Endothelial cell of umbilical vein (primary cell): ENCODE measurements around the gene BTBD10.

Experiments used
- EZH2 ChIP-seq: IDR thresholded peaks from 2 replicates; pipeline ENCODE4 v1.6.1; 2012; ENCODE audit warnings: borderline replicate concordance, low read depth, mild to moderate bottlenecking, moderate library complexity, low read length, inconsistent platforms; ENCODE audit not compliant: severe bottlenecking
- FOS ChIP-seq: IDR thresholded peaks from 2 replicates; pipeline ENCODE4 v1.6.1; 2011; ENCODE audit warnings: mild to moderate bottlenecking, low read length, moderate library complexity, borderline replicate concordance; ENCODE audit not compliant: insufficient read depth
- GATA2 ChIP-seq: IDR thresholded peaks from 2 replicates; pipeline ENCODE4 v1.7.0; 2011; ENCODE audit warnings: low read depth, mild to moderate bottlenecking, moderate library complexity, mixed read lengths, low read length; ENCODE audit not compliant: insufficient read length, insufficient read depth
- POLR2A ChIP-seq: IDR thresholded peaks from 2 replicates; pipeline ENCODE4 v1.6.1; 2012; ENCODE audit warnings: low read depth, mild to moderate bottlenecking, control low read depth, low read length
- POLR2AphosphoS5 ChIP-seq: IDR thresholded peaks from 2 replicates; pipeline ENCODE4 v1.6.1; 2012; ENCODE audit warnings: low read depth, mild to moderate bottlenecking, control low read depth, low read length, moderate library complexity; ENCODE audit not compliant: insufficient read depth
- TF ChIP-seq, protein P1 (sequence below), 2 donors: IDR thresholded peaks; 1 replicate in 1 of 2; 2 replicates in 1 of 2; pipeline ENCODE4 v1.5.1; 2011; ENCODE audit warnings: low read length in 2 of 2, mild to moderate bottlenecking in 2 of 2, moderate library complexity in 2 of 2, control low read depth in 1 of 2, inconsistent platforms in 1 of 2, low read depth in 1 of 2; ENCODE audit not compliant: insufficient read depth in 1 of 2; ENCODE audit errors: extremely low read depth in 1 of 2
- TF ChIP-seq, protein P2 (sequence below): IDR thresholded peaks from 2 replicates; pipeline ENCODE4 v1.6.1; 2011; ENCODE audit not compliant: insufficient read depth, insufficient read length

DNA sequence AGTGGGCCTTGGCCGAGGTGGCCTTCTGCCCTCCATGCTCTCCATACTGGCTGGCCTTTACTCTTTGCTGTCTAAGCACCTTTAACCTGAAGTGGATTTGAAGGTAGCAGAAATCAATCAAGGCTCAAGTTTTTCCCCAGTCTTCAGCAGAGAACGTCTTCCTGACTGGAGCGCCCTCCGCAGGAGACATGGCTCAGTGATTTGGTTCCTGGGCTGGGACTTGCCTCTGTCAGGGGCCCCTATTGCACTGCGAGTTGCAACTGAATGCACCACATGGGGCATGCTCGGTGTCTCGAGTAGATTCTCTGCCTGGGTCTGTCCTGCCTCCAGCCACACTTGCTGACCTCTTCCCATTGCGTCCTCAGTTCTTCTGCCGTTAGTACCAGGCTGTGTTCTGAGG, 105.8 kb downstream of the BTBD10 start:
- no peak for TF ChIP-seq POLR2A
- TF ChIP-seq, protein P1, sequence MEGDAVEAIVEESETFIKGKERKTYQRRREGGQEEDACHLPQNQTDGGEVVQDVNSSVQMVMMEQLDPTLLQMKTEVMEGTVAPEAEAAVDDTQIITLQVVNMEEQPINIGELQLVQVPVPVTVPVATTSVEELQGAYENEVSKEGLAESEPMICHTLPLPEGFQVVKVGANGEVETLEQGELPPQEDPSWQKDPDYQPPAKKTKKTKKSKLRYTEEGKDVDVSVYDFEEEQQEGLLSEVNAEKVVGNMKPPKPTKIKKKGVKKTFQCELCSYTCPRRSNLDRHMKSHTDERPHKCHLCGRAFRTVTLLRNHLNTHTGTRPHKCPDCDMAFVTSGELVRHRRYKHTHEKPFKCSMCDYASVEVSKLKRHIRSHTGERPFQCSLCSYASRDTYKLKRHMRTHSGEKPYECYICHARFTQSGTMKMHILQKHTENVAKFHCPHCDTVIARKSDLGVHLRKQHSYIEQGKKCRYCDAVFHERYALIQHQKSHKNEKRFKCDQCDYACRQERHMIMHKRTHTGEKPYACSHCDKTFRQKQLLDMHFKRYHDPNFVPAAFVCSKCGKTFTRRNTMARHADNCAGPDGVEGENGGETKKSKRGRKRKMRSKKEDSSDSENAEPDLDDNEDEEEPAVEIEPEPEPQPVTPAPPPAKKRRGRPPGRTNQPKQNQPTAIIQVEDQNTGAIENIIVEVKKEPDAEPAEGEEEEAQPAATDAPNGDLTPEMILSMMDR (IDR thresholded peaks at IDR 0.05; ENCODE audit: extremely low read depth in 1 of 2, insufficient read depth in 1 of 2, low read depth in 1 of 2, low read length in 2 of 2): no peak
- no peak for TF ChIP-seq POLR2AphosphoS5
- TF ChIP-seq GATA2: no peak
- TF ChIP-seq, protein P2, sequence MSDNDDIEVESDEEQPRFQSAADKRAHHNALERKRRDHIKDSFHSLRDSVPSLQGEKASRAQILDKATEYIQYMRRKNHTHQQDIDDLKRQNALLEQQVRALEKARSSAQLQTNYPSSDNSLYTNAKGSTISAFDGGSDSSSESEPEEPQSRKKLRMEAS: no peak
- TF ChIP-seq EZH2: no peak
- no peak for TF ChIP-seq FOS
